CD4-positive, alpha-beta T cell (primary cell): Measurements from ENCODE around the gene MAPKAPK5. TPM values are rescaled to one million over a fixed set of nuclear protein-coding genes. Genes with fewer than 3 reads are reported as not detected.

ENCODE experiments used
- ATAC-seq: fragments of 200-7000 bp; cut with Tn5 transposase; one replicate; pipeline ENCODE4 v1.10.0; 2022; ENCODE audit warnings: mild to moderate bottlenecking; ENCODE audit not compliant: poor library complexity
- CTCF ChIA-PET: fragments of 350-600 bp; sonication (Branson Sonifier 250); formaldehyde crosslinking; loops from one replicate; lab custom pipeline; 2021; ENCODE audit warnings: antibody characterized with exemption, inconsistent platforms; lab: Charles Lee
- POLR2A ChIA-PET: fragments of 350-600 bp; sonication (Branson Sonifier 250); formaldehyde crosslinking; loops from one replicate; lab custom pipeline; 2021; ENCODE audit warnings: antibody characterized with exemption, inconsistent platforms; lab: Charles Lee
- DNase-seq, 14 experiments: peaks; one replicate each; pipeline ENCODE4 v3.0.0-alpha.2; 2013 to 2020; ENCODE audit warnings: mixed read lengths in 2 of 14
- H3K27ac ChIP-seq, 2 donors: one replicate each; pipeline versions ENCODE4 v1.5.1 to v1.7.0; 2013; ENCODE audit warnings: low read length in 2 of 2, low read depth in 1 of 2, mild to moderate bottlenecking in 1 of 2
- H3K27me3 ChIP-seq, 2 experiments: 1 replicate in 1 of 2; 2 replicates in 1 of 2; pipeline versions ENCODE4 v1.6.1 to v1.7.0; 2013; ENCODE audit warnings: low read length in 2 of 2, control low read depth in 1 of 2, mild to moderate bottlenecking in 1 of 2, moderate library complexity in 1 of 2; ENCODE audit not compliant: insufficient read depth in 2 of 2, control insufficient read depth in 1 of 2
- H3K36me3 ChIP-seq: one replicate; pipeline ENCODE4 v1.6.1; 2013; ENCODE audit warnings: low read length, control low read depth; ENCODE audit not compliant: insufficient read depth
- H3K4me1 ChIP-seq: one replicate; pipeline ENCODE4 v1.6.1; 2013; ENCODE audit warnings: low read length, control low read depth; ENCODE audit not compliant: insufficient read depth
- H3K4me3 ChIP-seq: one replicate; pipeline ENCODE4 v1.5.1; 2013; ENCODE audit warnings: mild to moderate bottlenecking, low read length, moderate library complexity
- H3K9me3 ChIP-seq, 2 experiments: 1 replicate in 1 of 2; 2 replicates in 1 of 2; pipeline versions ENCODE4 v1.6.1 to v1.7.0; 2013; ENCODE audit warnings: low read length in 2 of 2, mild to moderate bottlenecking in 2 of 2, control low read depth in 1 of 2, moderate library complexity in 1 of 2; ENCODE audit not compliant: control insufficient read depth in 1 of 2, insufficient read depth in 1 of 2
- H3K27ac Mint-ChIP-seq: one replicate; pipeline ENCODE4 v1.8.0; 2020; ENCODE audit warnings: mixed read lengths
- H3K27me3 Mint-ChIP-seq: one replicate; pipeline ENCODE4 v1.8.0; 2021; ENCODE audit warnings: mixed read lengths
- H3K36me3 Mint-ChIP-seq: one replicate; pipeline ENCODE4 v1.8.0; 2021; ENCODE audit warnings: low read depth, mixed read lengths
- H3K4me1 Mint-ChIP-seq: one replicate; pipeline ENCODE4 v1.8.0; 2021; ENCODE audit warnings: low read depth, mixed read lengths
- H3K4me3 Mint-ChIP-seq: one replicate; pipeline ENCODE4 v1.8.0; 2020; ENCODE audit warnings: mild to moderate bottlenecking, mixed read lengths
- H3K9me3 Mint-ChIP-seq: one replicate; pipeline ENCODE4 v1.8.0; 2020; ENCODE audit warnings: mixed read lengths
- CTCF ChIP-seq: fragments of 200-600 bp; IDR thresholded peaks from one replicate; pipeline ENCODE4 v1.8.0; 2022; ENCODE audit warnings: antibody characterized with exemption, mild to moderate bottlenecking
- intact Hi-C, 2 experiments: fragments of 100-400 bp; cut with DNase I in 1 of 2; cut with micrococcal nuclease in 1 of 2; formaldehyde crosslinking; loops; one replicate each; pipeline versions ENCODE4 v1.15.1 to v1.9.0; 2023 to 2025; cut with DNase I, micrococcal nuclease
- total RNA-seq, 174 experiments: library from RNA in 2 of 174; stranded (reverse) in 2 of 174; gene quantifications; one replicate each; pipeline ENCODE4 v1.2.3 and lab custom pipeline; 2021 to 2026

MAPKAPK5 gene
- total RNA-seq, 2 experiments from 2014 or later = 62.2 to 63.6 TPM

GRCh38 chr12:111870216-111870615, 28.2 kb downstream of the MAPKAPK5 start:
- intact Hi-C loops = no loop called here
- Histone ChIP-seq H3K36me3 (peaks cover 78% of the 10 kb centered on the region), H3K4me3 (no peak overlapping the region), H3K9me3 (no peaks in the 10 kb centered on the region), H3K27ac (no peak overlapping the region), H3K4me1 (no peaks in the 10 kb centered on the region), H3K27me3 (no peaks in the 10 kb centered on the region)
- Mint-ChIP-seq H3K4me1 (no peaks in the 10 kb centered on the region), H3K4me3 (no peak overlapping the region), H3K36me3 (peaks cover 85% of the 10 kb centered on the region), H3K27ac (no peak overlapping the region), H3K9me3 (no peaks in the 10 kb centered on the region), H3K27me3 (no peaks in the 10 kb centered on the region)
- DNase-seq = no peak
- POLR2A ChIA-PET = no interaction called here
- no peak for ATAC-seq
- CTCF ChIA-PET = no interaction called here
- TF ChIP-seq CTCF = no peak

GRCh38 chr12:111870706-111871105, 28.7 kb downstream of the MAPKAPK5 start:
- ChIA-PET POLR2A (no interaction called here), CTCF (no interaction called here)
- H3K4me1 Mint-ChIP-seq = no peaks in the 10 kb centered on the region
- H3K27ac Mint-ChIP-seq = no peak overlapping the region
- no peak overlapping the region for H3K27ac ChIP-seq
- no peak overlapping the region for H3K4me3 Mint-ChIP-seq
- no peaks in the 10 kb centered on the region for H3K9me3 Mint-ChIP-seq
- no peaks in the 10 kb centered on the region for H3K27me3 ChIP-seq
- no peaks in the 10 kb centered on the region for H3K4me1 ChIP-seq
- no peak for ATAC-seq
- TF ChIP-seq CTCF = no peak
- H3K27me3 Mint-ChIP-seq = no peaks in the 10 kb centered on the region
- peaks cover 82% of the 10 kb centered on the region for H3K36me3 ChIP-seq
- no peak overlapping the region for H3K4me3 ChIP-seq
- H3K36me3 Mint-ChIP-seq = peaks cover 84% of the 10 kb centered on the region
- no peak for DNase-seq
- intact Hi-C loops = no loop called here
- no peaks in the 10 kb centered on the region for H3K9me3 ChIP-seq

GRCh38 chr12:111873113-111873512, 31.1 kb downstream of the MAPKAPK5 start:
- TF ChIP-seq CTCF = no peak
- Histone ChIP-seq H3K4me1 (no peaks in the 10 kb centered on the region), H3K4me3 (no peak overlapping the region), H3K27ac (no peak overlapping the region), H3K9me3 (no peaks in the 10 kb centered on the region), H3K27me3 (no peaks in the 10 kb centered on the region), H3K36me3 (peaks cover 69% of the 10 kb centered on the region)
- CTCF ChIA-PET = no interaction called here
- no peaks in the 10 kb centered on the region for H3K9me3 Mint-ChIP-seq
- no peaks in the 10 kb centered on the region for H3K4me1 Mint-ChIP-seq
- H3K4me3 Mint-ChIP-seq = no peak overlapping the region
- POLR2A ChIA-PET = no interaction called here
- no peak for DNase-seq
- H3K36me3 Mint-ChIP-seq = peaks cover 78% of the 10 kb centered on the region
- no peak overlapping the region for H3K27ac Mint-ChIP-seq
- H3K27me3 Mint-ChIP-seq = no peaks in the 10 kb centered on the region
- intact Hi-C loops = no loop called here
- no peak for ATAC-seq
